CD4-positive, alpha-beta T cell (primary cell): ENCODE measurements around the gene DCP1A. TPM values are rescaled to one million over a fixed set of nuclear protein-coding genes. Genes with fewer than 3 reads are reported as not detected.
A peak's percentile ranks its signal among the peaks of the same experiment; 100 is the strongest.
"Not testable (repeated sequence)": the region's sequence is repeated elsewhere in the genome, so short reads cannot be mapped to it uniquely, and the experiment has no call there.

Experiments
- ATAC-seq: fragments of 200-7000 bp; cut with Tn5 transposase; one replicate; pipeline ENCODE4 v1.10.0; 2022; ENCODE audit warnings: mild to moderate bottlenecking; ENCODE audit not compliant: poor library complexity
- CTCF ChIA-PET: fragments of 350-600 bp; sonication (Branson Sonifier 250); formaldehyde crosslinking; loops from one replicate; lab custom pipeline; 2021; ENCODE audit warnings: antibody characterized with exemption, inconsistent platforms; lab: Charles Lee
- POLR2A ChIA-PET: fragments of 350-600 bp; sonication (Branson Sonifier 250); formaldehyde crosslinking; loops from one replicate; lab custom pipeline; 2021; ENCODE audit warnings: antibody characterized with exemption, inconsistent platforms; lab: Charles Lee
- DNase-seq, 14 experiments: peaks; one replicate each; pipeline ENCODE4 v3.0.0-alpha.2; 2013 to 2020; ENCODE audit warnings: mixed read lengths in 2 of 14
- H3K27ac ChIP-seq, 2 donors: one replicate each; pipeline versions ENCODE4 v1.5.1 to v1.7.0; 2013; ENCODE audit warnings: low read length in 2 of 2, low read depth in 1 of 2, mild to moderate bottlenecking in 1 of 2
- H3K27me3 ChIP-seq, 2 experiments: 1 replicate in 1 of 2; 2 replicates in 1 of 2; pipeline versions ENCODE4 v1.6.1 to v1.7.0; 2013; ENCODE audit warnings: low read length in 2 of 2, control low read depth in 1 of 2, mild to moderate bottlenecking in 1 of 2, moderate library complexity in 1 of 2; ENCODE audit not compliant: insufficient read depth in 2 of 2, control insufficient read depth in 1 of 2
- H3K36me3 ChIP-seq: one replicate; pipeline ENCODE4 v1.6.1; 2013; ENCODE audit warnings: low read length, control low read depth; ENCODE audit not compliant: insufficient read depth
- H3K4me1 ChIP-seq: one replicate; pipeline ENCODE4 v1.6.1; 2013; ENCODE audit warnings: low read length, control low read depth; ENCODE audit not compliant: insufficient read depth
- H3K4me3 ChIP-seq: one replicate; pipeline ENCODE4 v1.5.1; 2013; ENCODE audit warnings: mild to moderate bottlenecking, low read length, moderate library complexity
- H3K9me3 ChIP-seq, 2 experiments: 1 replicate in 1 of 2; 2 replicates in 1 of 2; pipeline versions ENCODE4 v1.6.1 to v1.7.0; 2013; ENCODE audit warnings: low read length in 2 of 2, mild to moderate bottlenecking in 2 of 2, control low read depth in 1 of 2, moderate library complexity in 1 of 2; ENCODE audit not compliant: control insufficient read depth in 1 of 2, insufficient read depth in 1 of 2
- H3K27ac Mint-ChIP-seq: one replicate; pipeline ENCODE4 v1.8.0; 2020; ENCODE audit warnings: mixed read lengths
- H3K27me3 Mint-ChIP-seq: one replicate; pipeline ENCODE4 v1.8.0; 2021; ENCODE audit warnings: mixed read lengths
- H3K36me3 Mint-ChIP-seq: one replicate; pipeline ENCODE4 v1.8.0; 2021; ENCODE audit warnings: low read depth, mixed read lengths
- H3K4me1 Mint-ChIP-seq: one replicate; pipeline ENCODE4 v1.8.0; 2021; ENCODE audit warnings: low read depth, mixed read lengths
- H3K4me3 Mint-ChIP-seq: one replicate; pipeline ENCODE4 v1.8.0; 2020; ENCODE audit warnings: mild to moderate bottlenecking, mixed read lengths
- H3K9me3 Mint-ChIP-seq: one replicate; pipeline ENCODE4 v1.8.0; 2020; ENCODE audit warnings: mixed read lengths
- intact Hi-C, 2 experiments: fragments of 100-400 bp; cut with DNase I in 1 of 2; cut with micrococcal nuclease in 1 of 2; formaldehyde crosslinking; loops; one replicate each; pipeline versions ENCODE4 v1.15.1 to v1.9.0; 2023 to 2025; cut with DNase I, micrococcal nuclease
- total RNA-seq, 174 experiments: library from RNA in 2 of 174; stranded (reverse) in 2 of 174; gene quantifications; one replicate each; pipeline ENCODE4 v1.2.3 and lab custom pipeline; 2021 to 2026
- TF ChIP-seq, protein P1 (sequence below): fragments of 200-600 bp; IDR thresholded peaks from one replicate; pipeline ENCODE4 v1.8.0; 2022; ENCODE audit warnings: antibody characterized with exemption, mild to moderate bottlenecking

Gene DCP1A
- total RNA-seq, 2 experiments from 2014 or later = 58.9 to 60.1 TPM

DNA sequence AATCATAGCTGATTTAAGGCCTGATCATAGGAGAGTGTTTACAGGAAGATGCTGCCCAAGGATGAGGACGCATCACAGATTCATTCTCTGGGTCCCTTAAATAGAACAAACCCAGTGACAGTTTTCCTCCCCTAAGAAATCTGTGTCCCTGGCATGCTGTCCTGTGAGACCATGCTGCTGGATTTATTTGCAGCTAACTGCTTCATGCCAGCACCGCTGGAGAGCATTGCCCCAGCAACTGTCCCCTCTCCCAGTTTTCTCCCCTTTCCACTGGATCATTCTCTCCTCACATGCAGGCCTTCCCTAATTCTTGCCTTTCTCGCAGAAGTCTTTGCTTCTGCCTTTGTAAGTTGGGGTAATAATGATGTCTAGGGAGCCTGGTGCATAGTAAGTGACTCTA is 29.3 kb upstream of the DCP1A start:
- CTCF ChIA-PET = no interaction called here
- no peak overlapping the region for H3K27ac Mint-ChIP-seq
- H3K36me3 ChIP-seq = no peaks in the 10 kb centered on the region
- peaks cover 52% of the 10 kb centered on the region for H3K27me3 Mint-ChIP-seq
- no peak overlapping the region for H3K4me3 Mint-ChIP-seq
- no peak overlapping the region for H3K27ac ChIP-seq
- no peaks in the 10 kb centered on the region for H3K4me1 ChIP-seq
- no peak for DNase-seq
- no peaks in the 10 kb centered on the region for H3K9me3 Mint-ChIP-seq
- TF ChIP-seq, protein P1, sequence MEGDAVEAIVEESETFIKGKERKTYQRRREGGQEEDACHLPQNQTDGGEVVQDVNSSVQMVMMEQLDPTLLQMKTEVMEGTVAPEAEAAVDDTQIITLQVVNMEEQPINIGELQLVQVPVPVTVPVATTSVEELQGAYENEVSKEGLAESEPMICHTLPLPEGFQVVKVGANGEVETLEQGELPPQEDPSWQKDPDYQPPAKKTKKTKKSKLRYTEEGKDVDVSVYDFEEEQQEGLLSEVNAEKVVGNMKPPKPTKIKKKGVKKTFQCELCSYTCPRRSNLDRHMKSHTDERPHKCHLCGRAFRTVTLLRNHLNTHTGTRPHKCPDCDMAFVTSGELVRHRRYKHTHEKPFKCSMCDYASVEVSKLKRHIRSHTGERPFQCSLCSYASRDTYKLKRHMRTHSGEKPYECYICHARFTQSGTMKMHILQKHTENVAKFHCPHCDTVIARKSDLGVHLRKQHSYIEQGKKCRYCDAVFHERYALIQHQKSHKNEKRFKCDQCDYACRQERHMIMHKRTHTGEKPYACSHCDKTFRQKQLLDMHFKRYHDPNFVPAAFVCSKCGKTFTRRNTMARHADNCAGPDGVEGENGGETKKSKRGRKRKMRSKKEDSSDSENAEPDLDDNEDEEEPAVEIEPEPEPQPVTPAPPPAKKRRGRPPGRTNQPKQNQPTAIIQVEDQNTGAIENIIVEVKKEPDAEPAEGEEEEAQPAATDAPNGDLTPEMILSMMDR = no peak
- POLR2A ChIA-PET = no interaction called here
- no peaks in the 10 kb centered on the region for H3K36me3 Mint-ChIP-seq
- no peak overlapping the region for H3K4me3 ChIP-seq
- ATAC-seq = no peak
- H3K4me1 Mint-ChIP-seq = no peaks in the 10 kb centered on the region
- H3K27me3 ChIP-seq = peaks cover 0 to 6% of the 10 kb centered on the region in 2 experiments
- intact Hi-C loops = loop anchor here in 1 of 2 experiments (10.0 kb wide), 1 partner anchor 338 kb away; no protein-coding TSS in a partner anchor
- H3K9me3 ChIP-seq = no peaks in the 10 kb centered on the region

- TF ChIP-seq, protein P1 = peak; percentile 25
- no peaks in the 10 kb centered on the region for H3K9me3 Mint-ChIP-seq
- H3K4me3 Mint-ChIP-seq = no peak overlapping the region
- H3K36me3 Mint-ChIP-seq = no peaks in the 10 kb centered on the region
- peaks cover 0 to 6% of the 10 kb centered on the region in 2 experiments for H3K27me3 ChIP-seq
- H3K36me3 ChIP-seq = no peaks in the 10 kb centered on the region
- H3K27ac ChIP-seq = no peak overlapping the region
- intact Hi-C loops = loop anchor here in 1 of 2 experiments (10.0 kb wide), 1 partner anchor 340 kb away; no protein-coding TSS in a partner anchor
- no peaks in the 10 kb centered on the region for H3K9me3 ChIP-seq
- peak in 13 of 14 experiments; percentile 2 to 63 (median 16) for DNase-seq
- H3K4me1 ChIP-seq = no peaks in the 10 kb centered on the region
- H3K4me1 Mint-ChIP-seq = no peaks in the 10 kb centered on the region
- ChIA-PET POLR2A (no interaction called here), CTCF (no interaction called here)
- H3K27me3 Mint-ChIP-seq = peaks cover 53% of the 10 kb centered on the region
- H3K27ac Mint-ChIP-seq = no peak overlapping the region
- no peak for ATAC-seq
- no peak overlapping the region for H3K4me3 ChIP-seq
Measured at GRCh38 chr3:53375019-53375418, 27.7 kb upstream of the DCP1A start.

DNA sequence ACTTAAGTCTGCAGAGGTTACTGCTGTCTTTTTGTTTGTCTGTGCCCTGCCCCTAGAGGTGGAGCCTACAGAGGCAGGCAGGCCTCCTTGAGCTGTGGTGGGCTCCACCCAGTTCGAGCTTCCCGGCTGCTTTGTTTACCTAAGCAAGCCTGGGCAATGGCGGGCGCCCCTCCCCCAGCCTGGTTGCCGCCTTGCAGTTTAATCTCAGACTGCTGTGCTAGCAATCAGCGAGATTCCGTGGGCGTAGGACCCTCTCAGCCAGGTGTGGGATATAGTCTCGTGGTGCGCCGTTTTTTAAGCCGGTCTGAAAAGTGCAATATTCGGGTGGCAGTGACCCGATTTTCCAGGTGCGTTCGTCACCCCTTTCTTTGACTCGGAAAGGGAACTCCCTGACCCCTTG is 23.4 kb upstream of the DCP1A start:
- DNase-seq = not testable (repeated sequence)

DNA sequence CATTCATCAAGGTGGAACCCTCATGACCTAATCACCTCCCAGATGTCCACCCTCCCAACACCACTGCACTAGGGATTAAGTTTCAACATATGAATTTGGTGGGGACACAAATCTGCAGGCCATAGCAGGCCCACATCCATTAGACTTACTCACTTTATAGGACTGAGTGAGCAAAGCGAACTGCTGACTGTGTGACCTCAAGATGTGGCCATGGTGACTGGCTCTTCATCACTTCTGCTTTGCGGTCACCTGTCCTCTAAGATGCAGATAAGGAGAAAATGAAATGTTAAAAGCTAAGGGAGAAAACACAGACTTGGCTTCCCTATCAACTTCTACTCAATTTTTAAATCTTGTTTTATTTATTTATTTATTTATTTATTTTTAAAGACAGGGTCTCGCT is 14.5 kb upstream of the DCP1A start:
- DNase-seq = no peak
- no peak for ATAC-seq
- no peaks in the 10 kb centered on the region for H3K4me1 Mint-ChIP-seq
- Histone ChIP-seq H3K27ac (no peak overlapping the region), H3K27me3 (no peaks in the 10 kb centered on the region), H3K36me3 (no peaks in the 10 kb centered on the region), H3K9me3 (no peaks in the 10 kb centered on the region), H3K4me3 (no peak overlapping the region), H3K4me1 (no peaks in the 10 kb centered on the region)
- TF ChIP-seq, protein P1 = no peak
- ChIA-PET CTCF (no interaction called here), POLR2A (no interaction called here)
- H3K9me3 Mint-ChIP-seq = no peaks in the 10 kb centered on the region
- peaks cover 12% of the 10 kb centered on the region for H3K27me3 Mint-ChIP-seq
- no peak overlapping the region for H3K4me3 Mint-ChIP-seq
- H3K36me3 Mint-ChIP-seq = no peaks in the 10 kb centered on the region
- H3K27ac Mint-ChIP-seq = no peak overlapping the region
- intact Hi-C loops = no loop called here

More for the DNA sequence above, 23.4 kb upstream of the DCP1A start:
- H3K9me3 ChIP-seq, H3K4me3 ChIP-seq, CTCF ChIA-PET, H3K36me3 ChIP-seq, H3K9me3 Mint-ChIP-seq, ATAC-seq, H3K36me3 Mint-ChIP-seq, H3K4me1 Mint-ChIP-seq, H3K27ac Mint-ChIP-seq, H3K4me1 ChIP-seq, H3K4me3 Mint-ChIP-seq, H3K27ac ChIP-seq, POLR2A ChIA-PET, H3K27me3 ChIP-seq: not testable (repeated sequence)
- H3K27me3 Mint-ChIP-seq = peaks cover 33% of the 10 kb centered on the region
- intact Hi-C loops = loop anchor here in 1 of 2 experiments (10.0 kb wide), 1 partner anchor 344 kb away; no protein-coding TSS in a partner anchor
